ENCODE data around the gene WDR4.

GRCh38 chr21:42906233-42906632, 26.9 kb upstream of the WDR4 start:
- no peak for TF ChIP-seq CTCF (IDR thresholded peaks at IDR 0.05; ENCODE audit: low read depth, low read length, poor library complexity, severe bottlenecking)
- no peak for TF ChIP-seq EZH2phosphoT487 (IDR thresholded peaks at IDR 0.05; ENCODE audit: borderline replicate concordance, low read length)
